K562 (cell line): Measurements from ENCODE around the gene GAPDH. TPM values are rescaled to one million over a fixed set of nuclear protein-coding genes. Genes with fewer than 3 reads are reported as not detected.
A peak's percentile ranks its signal among the peaks of the same experiment; 100 is the strongest.

Experiments used
- CBFB ChIP-seq: sonication (generic); formaldehyde crosslinking; IDR thresholded peaks from 2 replicates; pipeline ENCODE4 v1.4.0; 2020; ENCODE audit warnings: mild to moderate bottlenecking, missing genetic modification reagents
- DACH1 ChIP-seq: fragments of 450-650 bp; IDR thresholded peaks from 2 replicates; pipeline ENCODE4 v1.6.1; 2018; ENCODE audit not compliant: partially characterized antibody
- ESRRB ChIP-seq: fragments of 250-450 bp; sonication (Bioruptor Pico); IDR thresholded peaks from 2 replicates; pipeline ENCODE4 v1.5.0; 2020; ENCODE audit warnings: mild to moderate bottlenecking, moderate library complexity, borderline replicate concordance
- GTF2E2 ChIP-seq: fragments of 200-800 bp; sonication (Bioruptor generic); IDR thresholded peaks from 2 replicates; pipeline ENCODE4 v1.6.1; 2016; ENCODE audit warnings: missing genetic modification characterization, missing compliant biosample characterization
- HMGN3 ChIP-seq: IDR thresholded peaks from 2 replicates; pipeline ENCODE4 v1.6.1; 2011; ENCODE audit warnings: borderline replicate concordance, low read depth, mild to moderate bottlenecking, mixed read lengths, low read length; ENCODE audit not compliant: insufficient read length; ENCODE audit errors: extremely low read depth
- HSF4 ChIP-seq: fragments of 250-450 bp; sonication (Bioruptor Pico); IDR thresholded peaks from 2 replicates; pipeline ENCODE4 v2.1.2; 2022; ENCODE audit warnings: mild to moderate bottlenecking, moderate library complexity, borderline replicate concordance
- MCM7 ChIP-seq, 2 experiments: fragments of 450-650 bp; IDR thresholded peaks; 2 replicates each; pipeline ENCODE4 v1.6.1; 2016 to 2018
- PRPF4 ChIP-seq: fragments of 200-400 bp; formaldehyde crosslinking; IDR thresholded peaks from one replicate; pipeline ENCODE4 v1.6.1; 2017; ENCODE audit warnings: low read length, low read depth, mild to moderate bottlenecking; ENCODE audit not compliant: insufficient read depth, poor library complexity, severe bottlenecking
- ZNF133 ChIP-seq: fragments of 250-450 bp; sonication (Bioruptor Pico); IDR thresholded peaks from 2 replicates; pipeline ENCODE4 v1.4.0; 2020; ENCODE audit warnings: mild to moderate bottlenecking
- ZNF384 ChIP-seq: IDR thresholded peaks from 2 replicates; pipeline ENCODE4 v1.6.1; 2012; ENCODE audit warnings: low read depth, low read length, improper control_type of control experiment
- ZNF717 ChIP-seq: fragments of 250-450 bp; sonication (Bioruptor Pico); IDR thresholded peaks from 2 replicates; pipeline ENCODE4 v1.5.0; 2021
- ZNF778 ChIP-seq: fragments of 450-650 bp; formaldehyde crosslinking; IDR thresholded peaks from 2 replicates; pipeline ENCODE4 v1.4.0; 2020; ENCODE audit warnings: mild to moderate bottlenecking, moderate library complexity
- polyA plus RNA-seq, 8 experiments: library from polyadenylated mRNA; depleted of rRNA in 4 of 8; stranded (reverse) in 5 of 8; unstranded in 3 of 8; fragments of >200 nt; fragmentation: Nextera tagmentation in 2 of 8; fragmentation: Illumina TruSeq in 1 of 8; extraction: Ambion mirVana in 2 of 8; extraction: Trizol in 1 of 8; gene quantifications; 2 replicates each; pipeline versions ENCODE4 v1.2.1 to v1.2.3, GENCODE V29; 2011 to 2014; ENCODE audit warnings: inconsistent platforms in 1 of 8, missing spikeins in 1 of 8
- total RNA-seq, 7 experiments: library from RNA; depleted of rRNA in 6 of 7; stranded (reverse); fragments of >200 nt in 6 of 7; fragmentation: Illumina TruSeq in 2 of 7; extraction: Trizol in 2 of 7; gene quantifications; 2 replicates each; pipeline versions ENCODE4 v1.2.1 to v1.2.3, GENCODE V29; 2011 to 2021; ENCODE audit warnings: low replicate concordance in 1 of 7
- TF ChIP-seq, protein P1 (sequence below): sonication (generic); formaldehyde crosslinking; IDR thresholded peaks from 2 replicates; pipeline ENCODE4 v1.8.0; 2022; ENCODE audit warnings: mild to moderate bottlenecking, missing genetic modification reagents
- TF ChIP-seq, protein P2 (sequence below), 2 experiments: fragments of 250-450 bp in 1 of 2; fragments of 450-650 bp in 1 of 2; sonication (Bioruptor Pico) in 1 of 2; IDR thresholded peaks; 2 replicates each; pipeline versions ENCODE4 v1.6.1 to v1.8.0; 2016 to 2021; ENCODE audit warnings: mild to moderate bottlenecking in 2 of 2, moderate library complexity in 2 of 2, missing compliant biosample characterization in 1 of 2, missing genetic modification characterization in 1 of 2
- TF ChIP-seq, protein P3 (sequence below), 2 experiments: fragments of 450-650 bp; conservative IDR thresholded peaks; 2 replicates each; pipeline ENCODE4 v1.6.1; 2017; ENCODE audit warnings: mild to moderate bottlenecking in 2 of 2, moderate library complexity in 2 of 2
- TF ChIP-seq, protein P4 (sequence below): sonication (generic); formaldehyde crosslinking; IDR thresholded peaks from 2 replicates; pipeline ENCODE4 v1.8.0; 2022; ENCODE audit warnings: mild to moderate bottlenecking, low read depth, missing genetic modification reagents
- TF ChIP-seq, protein P5 (sequence below): fragments of 200-800 bp; sonication (Bioruptor generic); IDR thresholded peaks from 2 replicates; pipeline ENCODE4 v1.6.1; 2016; ENCODE audit warnings: missing genetic modification characterization, missing compliant biosample characterization
- TF ChIP-seq, protein P6 (sequence below): fragments of 250-450 bp; sonication (Bioruptor Pico); IDR thresholded peaks from 2 replicates; pipeline ENCODE4 v1.8.0; 2021; ENCODE audit warnings: moderate library complexity, mild to moderate bottlenecking, inconsistent platforms

The GAPDH gene
- total and polyA plus RNA-seq, 9 of the 15 experiments (the other 6 are each of a cell fraction or from before 2014, with no cell fraction given): 2,206 to 6,793 (median 4,217) TPM

DNA sequence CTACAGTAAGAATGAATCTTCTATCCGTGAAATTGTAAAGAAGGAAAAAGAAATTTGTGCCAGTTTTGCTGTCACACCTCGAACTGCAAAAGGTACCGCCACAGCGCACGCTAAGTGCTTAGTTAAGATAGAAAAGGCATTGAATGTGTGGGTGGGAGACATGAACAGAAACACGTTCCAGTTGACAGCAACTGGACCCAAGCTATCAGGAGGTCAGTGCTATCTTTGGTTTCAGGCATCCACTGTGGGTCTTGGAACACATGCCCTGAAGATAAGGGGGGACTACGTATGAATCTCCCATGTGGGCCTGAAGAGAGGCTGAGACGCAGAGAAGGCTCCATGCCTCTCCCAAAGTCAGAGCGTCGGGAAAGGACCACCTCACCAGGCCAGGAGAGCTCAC, 11.7 kb downstream of the GAPDH start (continued):
- TF ChIP-seq, protein P1, sequence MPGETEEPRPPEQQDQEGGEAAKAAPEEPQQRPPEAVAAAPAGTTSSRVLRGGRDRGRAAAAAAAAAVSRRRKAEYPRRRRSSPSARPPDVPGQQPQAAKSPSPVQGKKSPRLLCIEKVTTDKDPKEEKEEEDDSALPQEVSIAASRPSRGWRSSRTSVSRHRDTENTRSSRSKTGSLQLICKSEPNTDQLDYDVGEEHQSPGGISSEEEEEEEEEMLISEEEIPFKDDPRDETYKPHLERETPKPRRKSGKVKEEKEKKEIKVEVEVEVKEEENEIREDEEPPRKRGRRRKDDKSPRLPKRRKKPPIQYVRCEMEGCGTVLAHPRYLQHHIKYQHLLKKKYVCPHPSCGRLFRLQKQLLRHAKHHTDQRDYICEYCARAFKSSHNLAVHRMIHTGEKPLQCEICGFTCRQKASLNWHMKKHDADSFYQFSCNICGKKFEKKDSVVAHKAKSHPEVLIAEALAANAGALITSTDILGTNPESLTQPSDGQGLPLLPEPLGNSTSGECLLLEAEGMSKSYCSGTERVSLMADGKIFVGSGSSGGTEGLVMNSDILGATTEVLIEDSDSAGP (CRISPR knock-in tag): no peak
- TF ChIP-seq ESRRB (no peak), DACH1 (no peak), MCM7 (IDR thresholded peaks at IDR 0.05) (no peak), ZNF778 (CRISPR knock-in tag) (no peak), HMGN3 (no peak), ZNF384 (no peak), ZNF133 (CRISPR knock-in tag) (no peak), GTF2E2 (tag) (no peak), HSF4 (CRISPR knock-in tag) (no peak), PRPF4 (no peak), CBFB (no peak), ZNF717 (no peak)
- TF ChIP-seq, protein P2, sequence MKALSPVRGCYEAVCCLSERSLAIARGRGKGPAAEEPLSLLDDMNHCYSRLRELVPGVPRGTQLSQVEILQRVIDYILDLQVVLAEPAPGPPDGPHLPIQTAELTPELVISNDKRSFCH (CRISPR knock-in tag; IDR thresholded peaks at IDR 0.05): no peak
- TF ChIP-seq, protein P2 (tag; IDR thresholded peaks at IDR 0.05): no peak
- TF ChIP-seq, protein P3, sequence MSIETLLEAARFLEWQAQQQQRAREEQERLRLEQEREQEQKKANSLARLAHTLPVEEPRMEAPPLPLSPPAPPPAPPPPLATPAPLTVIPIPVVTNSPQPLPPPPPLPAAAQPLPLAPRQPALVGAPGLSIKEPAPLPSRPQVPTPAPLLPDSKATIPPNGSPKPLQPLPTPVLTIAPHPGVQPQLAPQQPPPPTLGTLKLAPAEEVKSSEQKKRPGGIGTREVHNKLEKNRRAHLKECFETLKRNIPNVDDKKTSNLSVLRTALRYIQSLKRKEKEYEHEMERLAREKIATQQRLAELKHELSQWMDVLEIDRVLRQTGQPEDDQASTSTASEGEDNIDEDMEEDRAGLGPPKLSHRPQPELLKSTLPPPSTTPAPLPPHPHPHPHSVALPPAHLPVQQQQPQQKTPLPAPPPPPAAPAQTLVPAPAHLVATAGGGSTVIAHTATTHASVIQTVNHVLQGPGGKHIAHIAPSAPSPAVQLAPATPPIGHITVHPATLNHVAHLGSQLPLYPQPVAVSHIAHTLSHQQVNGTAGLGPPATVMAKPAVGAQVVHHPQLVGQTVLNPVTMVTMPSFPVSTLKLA (conservative IDR thresholded peaks at IDR 0.05): peak; percentile 62 to 79; a peak in 3 of 4 replicates
- TF ChIP-seq, protein P4, sequence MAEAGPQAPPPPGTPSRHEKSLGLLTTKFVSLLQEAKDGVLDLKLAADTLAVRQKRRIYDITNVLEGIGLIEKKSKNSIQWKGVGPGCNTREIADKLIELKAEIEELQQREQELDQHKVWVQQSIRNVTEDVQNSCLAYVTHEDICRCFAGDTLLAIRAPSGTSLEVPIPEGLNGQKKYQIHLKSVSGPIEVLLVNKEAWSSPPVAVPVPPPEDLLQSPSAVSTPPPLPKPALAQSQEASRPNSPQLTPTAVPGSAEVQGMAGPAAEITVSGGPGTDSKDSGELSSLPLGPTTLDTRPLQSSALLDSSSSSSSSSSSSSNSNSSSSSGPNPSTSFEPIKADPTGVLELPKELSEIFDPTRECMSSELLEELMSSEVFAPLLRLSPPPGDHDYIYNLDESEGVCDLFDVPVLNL: no peak
- TF ChIP-seq, protein P5, sequence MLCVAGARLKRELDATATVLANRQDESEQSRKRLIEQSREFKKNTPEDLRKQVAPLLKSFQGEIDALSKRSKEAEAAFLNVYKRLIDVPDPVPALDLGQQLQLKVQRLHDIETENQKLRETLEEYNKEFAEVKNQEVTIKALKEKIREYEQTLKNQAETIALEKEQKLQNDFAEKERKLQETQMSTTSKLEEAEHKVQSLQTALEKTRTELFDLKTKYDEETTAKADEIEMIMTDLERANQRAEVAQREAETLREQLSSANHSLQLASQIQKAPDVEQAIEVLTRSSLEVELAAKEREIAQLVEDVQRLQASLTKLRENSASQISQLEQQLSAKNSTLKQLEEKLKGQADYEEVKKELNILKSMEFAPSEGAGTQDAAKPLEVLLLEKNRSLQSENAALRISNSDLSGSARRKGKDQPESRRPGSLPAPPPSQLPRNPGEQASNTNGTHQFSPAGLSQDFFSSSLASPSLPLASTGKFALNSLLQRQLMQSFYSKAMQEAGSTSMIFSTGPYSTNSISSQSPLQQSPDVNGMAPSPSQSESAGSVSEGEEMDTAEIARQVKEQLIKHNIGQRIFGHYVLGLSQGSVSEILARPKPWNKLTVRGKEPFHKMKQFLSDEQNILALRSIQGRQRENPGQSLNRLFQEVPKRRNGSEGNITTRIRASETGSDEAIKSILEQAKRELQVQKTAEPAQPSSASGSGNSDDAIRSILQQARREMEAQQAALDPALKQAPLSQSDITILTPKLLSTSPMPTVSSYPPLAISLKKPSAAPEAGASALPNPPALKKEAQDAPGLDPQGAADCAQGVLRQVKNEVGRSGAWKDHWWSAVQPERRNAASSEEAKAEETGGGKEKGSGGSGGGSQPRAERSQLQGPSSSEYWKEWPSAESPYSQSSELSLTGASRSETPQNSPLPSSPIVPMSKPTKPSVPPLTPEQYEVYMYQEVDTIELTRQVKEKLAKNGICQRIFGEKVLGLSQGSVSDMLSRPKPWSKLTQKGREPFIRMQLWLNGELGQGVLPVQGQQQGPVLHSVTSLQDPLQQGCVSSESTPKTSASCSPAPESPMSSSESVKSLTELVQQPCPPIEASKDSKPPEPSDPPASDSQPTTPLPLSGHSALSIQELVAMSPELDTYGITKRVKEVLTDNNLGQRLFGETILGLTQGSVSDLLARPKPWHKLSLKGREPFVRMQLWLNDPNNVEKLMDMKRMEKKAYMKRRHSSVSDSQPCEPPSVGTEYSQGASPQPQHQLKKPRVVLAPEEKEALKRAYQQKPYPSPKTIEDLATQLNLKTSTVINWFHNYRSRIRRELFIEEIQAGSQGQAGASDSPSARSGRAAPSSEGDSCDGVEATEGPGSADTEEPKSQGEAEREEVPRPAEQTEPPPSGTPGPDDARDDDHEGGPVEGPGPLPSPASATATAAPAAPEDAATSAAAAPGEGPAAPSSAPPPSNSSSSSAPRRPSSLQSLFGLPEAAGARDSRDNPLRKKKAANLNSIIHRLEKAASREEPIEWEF (CRISPR knock-in tag): no peak
- TF ChIP-seq, protein P6, sequence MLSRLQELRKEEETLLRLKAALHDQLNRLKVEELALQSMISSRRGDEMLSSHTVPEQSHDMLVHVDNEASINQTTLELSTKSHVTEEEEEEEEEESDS (CRISPR knock-in tag): no peak
